ENCODE results near the gene AQP2.

- TF ChIP-seq ZC3H10 (CRISPR knock-in tag; IDR thresholded peaks at IDR 0.05) (no peak), OSR1 (CRISPR knock-in tag; IDR thresholded peaks at IDR 0.05) (no peak), PPARA (CRISPR knock-in tag; IDR thresholded peaks at IDR 0.05; ENCODE audit: borderline replicate concordance) (no peak), ZFP3 (CRISPR knock-in tag; IDR thresholded peaks at IDR 0.05) (no peak), CSDC2 (CRISPR knock-in tag; IDR thresholded peaks at IDR 0.05) (no peak), ZNF565 (CRISPR knock-in tag; conservative IDR thresholded peaks at IDR 0.05; ENCODE audit: low read depth) (no peak), TOX (CRISPR knock-in tag; IDR thresholded peaks at IDR 0.05; ENCODE audit: borderline replicate concordance) (no peak), PATZ1 (CRISPR knock-in tag; IDR thresholded peaks at IDR 0.05; ENCODE audit: borderline replicate concordance) (peak; percentile 43; the same call in 1 of the 2 replicates)
These were observed 28.6 kb downstream of the AQP2 start for GRCh38 chr12:49979016-49979586.
